Esophagus squamous epithelium (tissue), 5 donors: ENCODE data around the gene SDF4. TPM values are rescaled to one million over a fixed set of nuclear protein-coding genes. Genes with fewer than 3 reads are reported as not detected.
A peak's percentile ranks its signal among the peaks of the same experiment; 100 is the strongest.

Source experiments
- DNase-seq: peaks from one replicate; lab custom pipeline; 2025; lab: John Stamatoyannopoulos, UW
- H3K27ac ChIP-seq, 4 donors: fragments of 200-600 bp; sonication (generic); one replicate each; pipeline ENCODE4 v1.5.1; 2016 to 2019; ENCODE audit warnings: mild to moderate bottlenecking in 1 of 4
- H3K27me3 ChIP-seq, 4 donors: fragments of 200-600 bp; sonication (generic); 1 replicate in 3 of 4; 2 replicates in 1 of 4; pipeline versions ENCODE4 v1.5.1 to v1.6.0; 2017 to 2021; ENCODE audit warnings: antibody characterized with exemption in 1 of 4
- H3K36me3 ChIP-seq, 3 donors: fragments of 200-600 bp; sonication (generic); one replicate each; pipeline ENCODE4 v1.5.1; 2016 to 2019
- H3K4me1 ChIP-seq, 3 donors: fragments of 200-600 bp; sonication (generic); one replicate each; pipeline ENCODE4 v1.5.1; 2017 to 2019
- H3K4me3 ChIP-seq, 4 donors: fragments of 200-600 bp; sonication (generic); 1 replicate in 3 of 4; 2 replicates in 1 of 4; pipeline ENCODE4 v1.5.1; 2016 to 2019; ENCODE audit warnings: mild to moderate bottlenecking in 2 of 4, moderate library complexity in 1 of 4
- H3K9me3 ChIP-seq, 3 donors: fragments of 200-600 bp; sonication (generic); one replicate each; pipeline ENCODE4 v1.5.1; 2016 to 2019
- CTCF ChIP-seq, 6 experiments: fragments of 450-650 bp in 4 of 6; fragments of 200-600 bp in 2 of 6; sonication (generic) in 2 of 6; IDR thresholded peaks; one replicate each; pipeline ENCODE4 v1.5.1; 2016 to 2019; ENCODE audit warnings: antibody characterized with exemption in 6 of 6, mild to moderate bottlenecking in 4 of 6, moderate library complexity in 4 of 6
- POLR2A ChIP-seq, 4 donors: fragments of 450-650 bp; IDR thresholded peaks; one replicate each; pipeline ENCODE4 v1.6.1; 2017; ENCODE audit warnings: antibody characterized with exemption in 4 of 4, mild to moderate bottlenecking in 4 of 4, moderate library complexity in 3 of 4
- WGBS, 2 donors: methylation state at CpG; one replicate each; pipeline ENCODE4 v1.1.5; 2018; 5-methylcytosine and 5-hydroxymethylcytosine counted together
- intact Hi-C: fragments of 100-400 bp; cut with DNase I; formaldehyde crosslinking; loops from one replicate; pipeline ENCODE4 v1.15.0; 2022
- total RNA-seq, 4 donors: library from RNA; depleted of rRNA; stranded (reverse); fragments of >200 nt; gene quantifications; one replicate each; pipeline ENCODE4 v1.1.0, GENCODE V29; 2016
- donor health status: DM: yes; HTN: yes; CAD: no.

The SDF4 gene
- total RNA-seq, 4 donors from 2014 or later: 65.0 to 75.4 (median 67.6) TPM

- H3K4me1 ChIP-seq: peaks cover 17 to 66% (median 35%) of the 10 kb centered on the region in 3 donors
- no peak for DNase-seq
- intact Hi-C loops: no loop called here
- H3K27ac ChIP-seq: no peak overlapping the region
- no peak for TF ChIP-seq POLR2A (IDR thresholded peaks at IDR 0.05)
- TF ChIP-seq CTCF (IDR thresholded peaks at IDR 0.05): no peak
- peaks cover 0 to 18% (median 0%) of the 10 kb centered on the region in 3 donors for H3K36me3 ChIP-seq
- H3K27me3 ChIP-seq: peaks cover 0 to 49% (median 11%) of the 10 kb centered on the region in 4 donors
- no peak overlapping the region for H3K4me3 ChIP-seq
- no peaks in the 10 kb centered on the region for H3K9me3 ChIP-seq
- WGBS, 2 donors: 70 to 82% methylated on average over 2 of the region's 22 CpGs
Measured at GRCh38 chr1:1236176-1236763, 4.5 kb upstream of the SDF4 start.

GRCh38 chr1:1235016-1235744, 3.4 kb upstream of the SDF4 start:
- WGBS, 2 donors: 81 to 84% methylated on average over 5 to 12 of the region's 27 CpGs
- Histone ChIP-seq H3K4me1 (peaks cover 25 to 66% (median 40%) of the 10 kb centered on the region in 3 donors), H3K27ac (no peak overlapping the region), H3K4me3 (no peak overlapping the region), H3K9me3 (no peaks in the 10 kb centered on the region), H3K36me3 (peaks cover 0 to 18% (median 0%) of the 10 kb centered on the region in 3 donors), H3K27me3 (peaks cover 0 to 38% (median 11%) of the 10 kb centered on the region in 4 donors)
- TF ChIP-seq POLR2A (IDR thresholded peaks at IDR 0.05) (no peak), CTCF (IDR thresholded peaks at IDR 0.05) (no peak)
- no peak for DNase-seq
- intact Hi-C loops: no loop called here

GRCh38 chr1:1234180-1234808, 2.5 kb upstream of the SDF4 start:
- Histone ChIP-seq H3K27ac (no peak overlapping the region), H3K9me3 (no peaks in the 10 kb centered on the region), H3K4me3 (no peak overlapping the region), H3K4me1 (peaks cover 25 to 66% (median 41%) of the 10 kb centered on the region in 3 donors), H3K27me3 (peaks cover 0 to 30% (median 9%) of the 10 kb centered on the region in 4 donors), H3K36me3 (peaks cover 0 to 20% (median 0%) of the 10 kb centered on the region in 3 donors)
- 89% methylated on average over 6 to 10 of the region's 28 CpGs for WGBS, 2 donors
- intact Hi-C loops: no loop called here
- no peak for TF ChIP-seq CTCF (IDR thresholded peaks at IDR 0.05)
- no peak for TF ChIP-seq POLR2A (IDR thresholded peaks at IDR 0.05)
- DNase-seq: no peak

GRCh38 chr1:1233567-1233892, 1.7 kb upstream of the SDF4 start:
- peak overlapping the region in 1 of 4 donors; percentile 100 for H3K4me3 ChIP-seq
- no peaks in the 10 kb centered on the region for H3K9me3 ChIP-seq
- peaks cover 3 to 28% (median 3%) of the 10 kb centered on the region in 3 donors for H3K36me3 ChIP-seq
- intact Hi-C loops: no loop called here
- peaks cover 0 to 22% (median 5%) of the 10 kb centered on the region in 4 donors for H3K27me3 ChIP-seq
- H3K27ac ChIP-seq: no peak overlapping the region
- 91 to 93% methylated on average over 15 of the region's 15 CpGs for WGBS, 2 donors
- peaks cover 25 to 66% (median 40%) of the 10 kb centered on the region in 3 donors for H3K4me1 ChIP-seq
- TF ChIP-seq POLR2A (IDR thresholded peaks at IDR 0.05) (no peak), CTCF (IDR thresholded peaks at IDR 0.05) (no peak)
- DNase-seq: no peak
